Suppressor macrophage treated with lipopolysaccharide for 1 hour (primary cell): ENCODE results near the gene CCN5.
A peak's percentile ranks its signal among the peaks of the same experiment; 100 is the strongest.

Experiments
- DNase-seq, 3 donors: peaks; one replicate each; pipeline ENCODE4 v3.0.0-alpha.2; 2020 to 2022

The CCN5 gene

DNA sequence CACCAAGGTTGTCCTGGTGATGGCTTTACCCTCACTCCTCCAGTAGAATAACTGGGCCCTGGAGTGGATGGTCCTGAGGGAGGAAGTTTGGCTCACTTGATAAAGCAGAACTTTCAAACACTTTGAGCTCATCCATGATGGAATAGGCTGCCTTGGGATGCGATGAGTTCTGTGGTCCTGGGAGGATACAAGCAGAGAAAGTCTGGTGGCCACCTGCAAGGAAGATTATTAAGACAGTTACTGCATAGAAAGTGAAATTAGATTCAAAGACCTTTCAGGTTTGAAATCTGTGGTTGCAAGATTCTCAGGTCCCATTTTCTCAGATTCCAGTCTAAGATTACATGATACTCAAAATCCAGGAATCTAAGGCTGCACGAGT, 19.9 kb upstream of the CCN5 start:
- DNase-seq, result no peak

- DNase-seq, result no peak
These were observed 19.4 kb upstream of the CCN5 start for GRCh38 chr20:44695674-44696300.

DNA sequence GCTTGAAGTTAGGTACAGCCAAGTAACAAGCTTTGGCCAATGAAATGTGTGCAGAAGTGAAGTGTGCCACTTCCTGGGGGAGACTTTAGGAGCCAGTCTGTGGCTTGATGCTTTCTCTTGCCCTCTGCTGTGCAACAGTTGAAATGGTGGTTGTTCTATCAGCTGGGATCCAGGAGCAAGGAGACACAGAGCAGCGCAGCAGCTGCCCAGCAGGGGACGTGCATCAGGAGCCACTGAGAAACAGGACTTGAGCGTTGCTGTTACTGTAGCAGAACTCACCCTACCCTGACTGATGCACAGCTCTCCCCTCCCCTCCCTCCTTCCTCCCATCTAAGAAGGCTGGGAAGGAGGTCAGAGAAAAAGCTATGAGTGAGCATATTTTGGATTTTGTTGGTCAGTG, 18.9 kb upstream of the CCN5 start:
- no peak for DNase-seq

GRCh38 chr20:44697041-44697440, 18.1 kb upstream of the CCN5 start:
- DNase-seq, result peak in 2 of 3 donors; percentile 22

- DNase-seq, result no peak
These were observed 16.8 kb upstream of the CCN5 start for GRCh38 chr20:44698351-44698750.

- no peak for DNase-seq
These were observed 14.9 kb upstream of the CCN5 start for GRCh38 chr20:44700306-44700705.

- peak in 1 of 3 donors; percentile 9 for DNase-seq
These were observed 13.9 kb upstream of the CCN5 start for GRCh38 chr20:44701118-44701857.

DNA sequence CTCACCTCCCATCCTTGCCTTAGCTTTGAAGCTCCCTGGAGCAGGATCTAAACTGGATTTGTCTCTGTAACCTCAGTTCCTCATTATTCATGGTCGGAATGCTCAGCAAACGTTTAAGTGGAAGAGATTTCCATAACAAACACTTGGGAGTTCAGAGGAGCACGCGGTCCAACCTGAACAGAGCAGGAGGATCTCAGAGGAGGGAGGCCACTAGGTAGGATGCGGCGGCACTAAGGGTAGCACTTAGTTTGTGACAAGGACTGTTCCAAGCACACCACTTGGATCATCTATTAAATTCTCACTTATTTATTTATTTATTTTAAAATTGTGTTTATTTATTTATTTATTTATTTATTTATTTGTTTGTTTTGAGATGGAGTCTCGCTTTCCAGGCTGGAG, 13.3 kb upstream of the CCN5 start:
- DNase-seq, result no peak

- peak; percentile 69 to 83 (median 75) for DNase-seq
These were observed 12.4 kb upstream of the CCN5 start for GRCh38 chr20:44702776-44703175.

DNA sequence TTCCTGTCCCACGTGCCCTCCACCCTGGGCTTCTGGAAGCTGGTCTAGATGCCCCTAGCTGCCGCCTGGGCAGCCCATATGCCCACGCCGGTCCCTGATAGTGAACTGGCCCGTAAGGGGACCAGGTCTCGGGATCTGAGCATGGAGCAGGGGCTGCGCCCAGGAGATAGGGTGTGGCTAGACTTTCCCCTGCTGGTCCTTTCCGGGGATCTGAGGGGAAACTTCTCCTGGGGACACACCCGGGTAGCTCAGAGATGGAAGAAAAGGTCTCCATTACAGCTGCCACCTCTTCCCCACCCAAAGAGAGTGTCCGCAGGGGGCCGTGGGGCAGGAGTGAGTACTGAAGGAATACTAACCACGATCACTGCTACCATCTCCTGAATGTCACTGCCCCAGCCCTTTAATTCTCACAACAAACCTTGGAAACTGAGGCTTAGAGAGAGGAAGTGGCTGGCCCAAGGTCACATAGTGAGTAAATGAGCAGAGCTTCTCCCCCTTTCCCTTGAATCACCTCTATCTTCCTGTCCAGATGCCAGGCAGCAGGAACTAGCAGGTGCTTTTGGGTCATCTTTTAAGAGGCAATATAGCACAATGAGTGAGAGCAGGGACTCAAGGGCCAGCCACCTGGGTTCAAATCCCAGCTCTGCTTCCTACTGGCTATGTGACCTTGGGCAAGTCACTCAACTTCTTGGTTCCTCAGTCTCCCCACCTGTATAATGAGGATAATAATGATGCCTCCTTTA, 11.8 kb upstream of the CCN5 start:
- no peak for DNase-seq

GRCh38 chr20:44703956-44704488, 11.1 kb upstream of the CCN5 start:
- DNase-seq, result no peak

DNA sequence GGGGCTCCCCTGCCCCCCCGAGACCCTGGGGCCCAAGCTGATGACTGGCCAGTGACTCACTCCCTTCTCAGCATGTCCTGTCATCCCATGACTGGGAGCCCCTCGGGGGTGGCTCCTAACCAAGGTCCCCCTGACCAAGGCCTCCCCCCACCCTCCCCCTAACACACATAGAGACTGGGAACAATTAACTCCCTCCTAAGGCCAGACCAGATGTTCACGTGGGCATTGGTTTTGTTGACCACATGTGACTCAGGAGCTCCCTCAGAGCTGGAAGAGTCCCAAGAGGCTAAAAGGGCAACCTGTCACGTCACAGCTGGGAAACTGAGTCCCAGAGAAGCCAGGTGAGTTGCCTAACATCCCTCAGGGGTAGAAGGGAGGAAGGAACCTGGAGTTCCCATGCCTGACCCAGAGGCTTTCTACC, 10.6 kb upstream of the CCN5 start:
- peak in 2 of 3 donors; percentile 23 to 34 for DNase-seq

- DNase-seq, result no peak
These were observed 9.6 kb upstream of the CCN5 start for GRCh38 chr20:44705364-44706094.

DNA sequence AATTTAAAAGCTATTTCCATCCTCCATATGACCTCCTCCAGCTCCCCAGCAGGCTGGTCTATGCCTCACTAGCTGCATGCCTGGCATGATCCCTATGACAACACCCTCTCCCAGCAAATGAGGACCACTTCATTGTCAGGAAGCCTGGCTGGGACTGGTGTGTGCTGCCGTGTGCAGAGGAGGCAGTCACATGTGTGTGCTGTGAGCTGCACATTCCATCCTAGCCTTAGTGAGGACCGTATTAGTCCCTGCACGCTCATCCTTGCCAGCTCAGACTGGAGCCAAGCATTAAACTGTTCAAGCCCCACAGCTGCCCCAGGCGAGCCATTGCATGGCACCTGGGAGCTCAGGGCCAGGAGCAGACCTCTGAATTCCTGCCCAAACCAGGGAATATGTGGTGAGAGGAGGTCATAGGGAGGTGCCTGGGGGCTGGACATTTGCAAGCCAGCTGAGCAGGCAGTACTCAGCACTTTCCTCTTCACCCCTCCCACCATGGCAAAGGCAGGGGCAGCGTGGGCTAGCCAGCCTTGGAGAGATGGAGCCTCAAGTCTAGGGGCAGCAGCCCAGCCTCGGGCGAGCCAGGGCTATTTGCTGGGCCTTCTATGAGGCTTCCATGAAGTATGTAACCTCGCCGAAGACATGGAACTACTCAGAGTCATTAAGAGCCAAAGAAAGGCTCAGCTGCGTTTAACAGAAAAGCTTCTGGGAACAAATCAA, 8.7 kb upstream of the CCN5 start:
- no peak for DNase-seq

DNA sequence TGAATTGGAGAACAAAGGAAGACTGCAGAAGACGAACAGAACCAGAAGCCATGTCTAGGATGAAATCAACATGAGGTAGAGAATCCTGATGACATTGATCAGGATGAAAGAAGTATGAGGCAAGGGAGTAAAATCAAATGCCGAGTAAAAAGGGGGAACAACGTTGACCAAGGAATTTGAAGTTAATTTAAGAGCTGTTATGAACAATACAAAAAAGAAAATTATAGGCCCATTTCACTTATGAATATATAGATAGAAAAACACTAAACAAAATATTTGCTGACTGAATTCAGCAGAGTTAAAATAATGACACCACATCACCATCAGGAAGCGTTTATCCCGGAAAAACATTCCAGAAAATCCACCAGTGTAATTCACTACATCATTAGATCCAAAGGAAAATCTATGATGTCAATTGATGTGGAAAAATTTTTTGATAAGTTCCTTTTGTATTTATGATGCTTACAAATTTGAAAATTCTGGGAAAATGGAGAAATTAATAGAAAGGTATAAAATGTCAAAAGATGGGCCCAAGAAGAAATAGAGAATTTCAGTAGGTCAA, 8.1 kb upstream of the CCN5 start:
- no peak for DNase-seq

DNA sequence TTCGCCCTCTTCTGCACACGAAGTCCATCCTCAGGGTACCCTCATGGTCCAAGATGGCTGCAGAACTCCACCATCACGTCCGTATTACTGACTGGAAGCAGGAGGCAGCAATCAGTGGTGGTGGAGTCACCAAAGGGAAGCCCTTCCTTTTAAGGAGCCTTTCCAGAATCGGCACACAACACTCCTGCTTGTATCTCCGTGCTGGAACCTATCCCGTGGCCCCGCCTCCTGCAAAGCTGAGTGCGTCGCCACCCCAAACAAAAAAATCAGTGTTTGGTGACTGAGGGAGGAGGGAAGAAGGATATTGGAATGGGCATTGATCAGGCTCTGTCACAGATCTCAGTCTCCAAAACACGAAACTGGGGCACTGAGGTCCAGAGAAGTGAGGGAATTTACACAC, 5.8 kb upstream of the CCN5 start:
- no peak for DNase-seq

- DNase-seq, result no peak
These were observed 5.4 kb upstream of the CCN5 start for GRCh38 chr20:44709797-44710196.

DNA sequence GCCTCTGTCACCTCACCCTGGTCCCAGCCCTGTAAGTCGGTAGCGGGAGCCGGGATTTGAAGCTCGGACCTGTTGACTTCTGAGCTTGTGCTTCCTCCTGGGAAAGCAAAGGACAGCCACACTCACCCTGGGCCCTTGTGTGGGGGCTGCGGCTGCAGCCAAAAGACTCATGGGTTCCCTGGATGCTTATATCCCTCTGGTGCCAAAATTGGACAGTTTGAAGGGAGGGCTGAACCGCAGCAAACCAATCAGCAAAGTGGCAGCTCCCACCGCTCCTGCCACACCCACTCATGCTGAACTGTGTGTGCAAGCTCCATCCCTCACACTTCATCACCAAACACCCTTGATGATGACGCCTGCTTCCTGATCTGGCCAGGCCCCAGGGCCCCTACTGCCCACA, 3.9 kb upstream of the CCN5 start:
- no peak for DNase-seq

DNA sequence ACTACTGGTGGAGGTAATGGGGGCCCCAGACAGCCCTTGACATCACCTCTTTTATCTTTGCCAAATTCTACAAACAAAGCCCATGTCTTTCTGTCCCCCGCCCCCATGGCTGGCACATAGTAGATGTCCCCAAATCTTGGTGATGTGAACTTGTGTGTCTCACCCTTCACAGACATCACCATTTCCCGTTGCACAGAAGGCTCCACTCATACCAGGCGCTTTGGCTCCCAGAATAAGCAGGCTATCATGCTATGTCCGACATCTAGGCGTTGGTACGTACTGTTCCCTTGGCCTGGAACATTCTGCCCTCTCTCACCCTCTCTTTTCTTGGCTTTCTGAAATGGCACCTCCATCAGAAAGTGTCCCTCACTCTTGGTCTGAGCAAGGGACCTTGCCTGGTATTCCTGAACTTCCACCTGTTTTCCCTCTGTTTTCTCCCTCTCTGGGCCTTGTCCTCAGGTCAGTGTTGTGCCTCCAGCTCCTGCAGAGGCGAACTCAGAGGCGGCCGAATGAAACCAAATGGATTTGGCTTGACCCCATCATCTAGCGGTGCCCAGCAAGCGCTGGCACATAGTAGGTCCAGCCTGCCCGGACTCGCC, 968 bp upstream of the CCN5 start:
- DNase-seq, result no peak

- DNase-seq, result no peak
These were observed 535 bp downstream of the CCN5 start for GRCh38 chr20:44715499-44716308.
